Measurements from ENCODE around the gene PPT2. TPM values are rescaled to one million over a fixed set of nuclear protein-coding genes. Genes with fewer than 3 reads are reported as not detected.
A peak's percentile ranks its signal among the peaks of the same experiment; 100 is the strongest.

Gene PPT2
- total RNA-seq, 4 donors from 2014 or later = 13.1 to 80.0 (median 28.1) TPM

DNA sequence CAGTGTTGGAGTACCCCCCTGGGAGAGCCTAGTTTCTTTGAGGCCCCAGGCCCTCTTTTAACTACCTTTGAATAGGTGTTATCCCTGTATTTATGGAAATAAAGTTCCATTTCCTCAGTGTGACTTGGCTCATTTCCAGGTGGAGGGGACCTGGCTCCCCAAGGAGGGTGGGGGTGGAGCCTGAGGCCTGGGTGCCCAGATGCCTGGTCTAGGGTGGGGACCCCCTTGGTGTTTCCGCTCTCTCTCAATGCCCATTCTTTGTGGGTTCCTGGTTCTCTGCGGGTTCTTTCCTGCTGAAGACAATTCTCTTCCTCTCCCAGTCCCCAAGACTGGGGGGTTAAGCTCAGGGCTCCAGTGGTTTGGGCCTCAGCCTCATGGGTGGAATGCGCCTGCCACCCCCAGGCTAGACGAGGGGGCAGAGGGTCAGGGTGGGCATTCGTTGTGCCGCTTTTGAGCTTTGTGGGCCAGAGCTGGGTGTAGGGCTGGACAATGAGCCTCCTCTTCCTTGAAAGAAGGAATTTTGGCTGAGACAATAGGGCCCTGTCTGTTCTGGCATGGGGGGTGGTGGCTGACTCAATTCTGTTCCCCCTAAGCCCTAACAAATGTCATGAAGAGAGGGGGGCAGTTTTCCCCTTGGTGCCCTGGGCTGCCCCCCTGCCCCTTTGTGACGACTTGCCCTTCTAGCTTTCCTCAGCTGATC is 9.8 kb downstream of the PPT2 start:
- H3K36me3 ChIP-seq = peaks cover 0 to 16% (median 1%) of the 10 kb centered on the region in 4 donors
- no peaks in the 10 kb centered on the region for H3K4me1 ChIP-seq
- intact Hi-C loops (cut with DNase I; ENCODE audit: low total_unique reads) (no loop called here), in situ Hi-C loops (cut with MboI; ENCODE audit: low pct_ligation_motif_present in 1 of 4, low pct_unique_long_range_greater_than_20kb in 1 of 4, low sequenced_read_pairs in 3 of 4) (no loop called here)
- H3K27ac ChIP-seq = peak overlapping the region in 3 of 4 donors; percentile 32 to 55 (median 32)
- no peak for DNase-seq
- H3K9me3 ChIP-seq = no peaks in the 10 kb centered on the region
- no peak overlapping the region for H3K4me3 ChIP-seq
- 91% methylated on average over 7 of the region's 7 CpGs; no CpG with 5 or more reads in 1 of the 2 donors for WGBS, 2 donors (ENCODE audit: low coverage in 1 of 2)
- H3K27me3 ChIP-seq = no peaks in the 10 kb centered on the region
- no peak for TF ChIP-seq EP300 (IDR thresholded peaks at IDR 0.05; ENCODE audit: low read depth)
- TF ChIP-seq, protein P1, sequence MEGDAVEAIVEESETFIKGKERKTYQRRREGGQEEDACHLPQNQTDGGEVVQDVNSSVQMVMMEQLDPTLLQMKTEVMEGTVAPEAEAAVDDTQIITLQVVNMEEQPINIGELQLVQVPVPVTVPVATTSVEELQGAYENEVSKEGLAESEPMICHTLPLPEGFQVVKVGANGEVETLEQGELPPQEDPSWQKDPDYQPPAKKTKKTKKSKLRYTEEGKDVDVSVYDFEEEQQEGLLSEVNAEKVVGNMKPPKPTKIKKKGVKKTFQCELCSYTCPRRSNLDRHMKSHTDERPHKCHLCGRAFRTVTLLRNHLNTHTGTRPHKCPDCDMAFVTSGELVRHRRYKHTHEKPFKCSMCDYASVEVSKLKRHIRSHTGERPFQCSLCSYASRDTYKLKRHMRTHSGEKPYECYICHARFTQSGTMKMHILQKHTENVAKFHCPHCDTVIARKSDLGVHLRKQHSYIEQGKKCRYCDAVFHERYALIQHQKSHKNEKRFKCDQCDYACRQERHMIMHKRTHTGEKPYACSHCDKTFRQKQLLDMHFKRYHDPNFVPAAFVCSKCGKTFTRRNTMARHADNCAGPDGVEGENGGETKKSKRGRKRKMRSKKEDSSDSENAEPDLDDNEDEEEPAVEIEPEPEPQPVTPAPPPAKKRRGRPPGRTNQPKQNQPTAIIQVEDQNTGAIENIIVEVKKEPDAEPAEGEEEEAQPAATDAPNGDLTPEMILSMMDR (IDR thresholded peaks at IDR 0.05) = no peak
- no peak for TF ChIP-seq POLR2A (IDR thresholded peaks at IDR 0.05)
- TF ChIP-seq POLR2AphosphoS5 (IDR thresholded peaks at IDR 0.05) = no peak

DNA sequence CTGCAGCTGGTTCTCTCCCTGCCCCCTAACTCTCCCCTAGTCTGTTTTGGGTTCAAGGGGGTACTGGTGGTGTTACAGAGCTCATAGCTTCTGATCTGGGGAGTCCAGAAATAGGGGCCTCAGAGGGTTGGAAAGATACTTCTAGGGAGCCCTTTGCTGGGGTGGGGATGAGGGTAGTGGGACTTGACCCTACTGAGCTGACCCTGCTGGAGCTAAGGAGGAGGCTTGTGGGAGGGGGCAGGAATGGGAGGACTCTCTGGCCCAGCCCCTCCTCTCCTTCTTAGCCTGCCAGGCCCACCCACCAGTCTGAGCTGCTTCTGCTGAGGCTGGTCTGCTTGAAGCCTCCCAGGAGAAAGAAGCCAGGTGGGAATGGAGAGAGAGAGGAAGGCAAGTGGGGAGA is 10.4 kb downstream of the PPT2 start, which contains the start of gene EGFL8:
EGFL8 (plus strand) TSS at position 301 of the 400 bp plus-strand sequence. CDS start 1,571 bp downstream, outside the sequence.
- H3K27me3 ChIP-seq = no peaks in the 10 kb centered on the region
- H3K4me3 ChIP-seq = no peak within 1 kb of the TSS
- no peak for TF ChIP-seq POLR2A (IDR thresholded peaks at IDR 0.05)
- TF ChIP-seq, protein P1 (IDR thresholded peaks at IDR 0.05) = no peak
- no peak for TF ChIP-seq EP300 (IDR thresholded peaks at IDR 0.05; ENCODE audit: low read depth)
- no peak for TF ChIP-seq POLR2AphosphoS5 (IDR thresholded peaks at IDR 0.05)
- DNase-seq = no peak
- H3K27ac ChIP-seq = peak within 1 kb of the TSS in 3 of 4 donors; percentile 32 to 55 (median 32)
- H3K36me3 ChIP-seq = peaks cover 0 to 16% (median 0%) of the 10 kb centered on the region in 4 donors
- in situ Hi-C loops (cut with MboI; ENCODE audit: low pct_ligation_motif_present in 1 of 4, low pct_unique_long_range_greater_than_20kb in 1 of 4, low sequenced_read_pairs in 3 of 4) (no loop called here), intact Hi-C loops (cut with DNase I; ENCODE audit: low total_unique reads) (no loop called here)
- H3K4me1 ChIP-seq = no peaks in the 10 kb centered on the region
- H3K9me3 ChIP-seq = no peaks in the 10 kb centered on the region

DNA sequence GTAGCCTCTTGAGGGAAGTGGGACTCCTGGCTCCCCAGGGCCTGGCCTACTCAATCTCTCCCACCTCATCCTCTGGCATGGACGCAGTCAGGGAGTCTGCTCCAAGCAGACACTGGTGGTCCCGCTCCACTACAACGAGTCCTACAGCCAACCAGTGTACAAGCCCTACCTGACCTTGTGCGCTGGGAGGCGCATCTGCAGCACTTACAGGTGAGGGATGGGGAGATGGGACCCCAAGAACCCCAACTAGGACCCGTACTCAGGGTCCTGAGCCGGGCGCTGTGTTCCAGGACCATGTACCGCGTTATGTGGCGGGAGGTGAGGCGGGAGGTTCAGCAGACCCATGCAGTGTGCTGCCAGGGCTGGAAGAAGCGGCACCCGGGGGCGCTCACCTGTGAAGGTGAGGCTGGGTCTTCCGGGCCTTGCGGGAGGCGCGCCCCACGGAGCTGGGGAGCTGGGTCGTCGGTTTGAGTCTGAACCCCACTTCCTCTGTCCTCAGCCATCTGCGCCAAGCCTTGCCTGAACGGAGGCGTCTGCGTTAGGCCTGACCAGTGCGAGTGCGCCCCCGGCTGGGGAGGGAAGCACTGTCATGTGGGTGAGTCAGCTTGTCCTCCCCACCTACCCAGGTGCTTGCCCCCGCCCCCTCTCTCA is 12.6 kb downstream of the PPT2 start:
- Histone ChIP-seq H3K4me1 (no peaks in the 10 kb centered on the region), H3K9me3 (no peaks in the 10 kb centered on the region), H3K27ac (no peak overlapping the region), H3K27me3 (no peaks in the 10 kb centered on the region), H3K4me3 (no peak overlapping the region), H3K36me3 (peaks cover 0 to 16% (median 0%) of the 10 kb centered on the region in 4 donors)
- in situ Hi-C loops (cut with MboI; ENCODE audit: low pct_ligation_motif_present in 1 of 4, low pct_unique_long_range_greater_than_20kb in 1 of 4, low sequenced_read_pairs in 3 of 4) = no loop called here
- DNase-seq = no peak
- WGBS, 2 donors (ENCODE audit: low coverage in 1 of 2) = 83% methylated on average over 30 of the region's 30 CpGs; no CpG with 5 or more reads in 1 of the 2 donors
- intact Hi-C loops (cut with DNase I; ENCODE audit: low total_unique reads) = no loop called here
- TF ChIP-seq POLR2A (IDR thresholded peaks at IDR 0.05) (no peak), POLR2AphosphoS5 (IDR thresholded peaks at IDR 0.05) (no peak), EP300 (IDR thresholded peaks at IDR 0.05; ENCODE audit: low read depth) (no peak)
- TF ChIP-seq, protein P1 (IDR thresholded peaks at IDR 0.05) = no peak

DNA sequence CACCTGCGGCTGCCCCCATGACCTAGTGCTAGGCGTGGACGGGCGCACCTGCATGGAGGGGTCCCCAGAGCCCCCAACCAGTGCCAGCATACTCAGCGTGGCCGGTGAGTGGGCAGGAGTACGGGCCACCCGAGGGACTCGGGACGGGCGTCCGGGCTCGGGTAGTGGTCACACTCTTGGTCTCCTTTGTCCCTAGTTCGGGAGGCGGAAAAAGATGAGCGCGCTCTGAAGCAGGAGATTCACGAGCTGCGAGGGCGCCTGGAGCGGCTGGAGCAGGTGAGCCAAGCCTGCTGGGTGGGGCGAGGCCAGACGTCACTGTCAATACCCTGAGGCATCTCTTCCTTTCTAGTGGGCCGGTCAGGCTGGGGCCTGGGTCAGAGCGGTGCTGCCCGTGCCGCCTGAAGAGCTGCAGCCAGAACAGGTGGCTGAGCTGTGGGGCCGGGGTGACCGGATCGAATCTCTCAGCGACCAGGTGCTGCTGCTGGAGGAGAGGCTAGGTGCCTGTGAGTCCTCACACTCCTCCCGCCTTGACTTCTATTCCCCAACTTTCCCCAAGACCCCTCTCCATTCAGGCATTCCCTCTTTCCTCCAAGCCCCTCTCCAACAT is 13.3 kb downstream of the PPT2 start:
- Histone ChIP-seq H3K27me3 (no peaks in the 10 kb centered on the region), H3K4me1 (no peaks in the 10 kb centered on the region), H3K9me3 (no peaks in the 10 kb centered on the region), H3K4me3 (no peak overlapping the region), H3K27ac (no peak overlapping the region), H3K36me3 (peaks cover 0 to 14% (median 0%) of the 10 kb centered on the region in 4 donors)
- in situ Hi-C loops (cut with MboI; ENCODE audit: low pct_ligation_motif_present in 1 of 4, low pct_unique_long_range_greater_than_20kb in 1 of 4, low sequenced_read_pairs in 3 of 4) = no loop called here
- DNase-seq = no peak
- intact Hi-C loops (cut with DNase I; ENCODE audit: low total_unique reads) = no loop called here
- TF ChIP-seq, protein P1 (IDR thresholded peaks at IDR 0.05) = no peak
- no peak for TF ChIP-seq POLR2AphosphoS5 (IDR thresholded peaks at IDR 0.05)
- no peak for TF ChIP-seq POLR2A (IDR thresholded peaks at IDR 0.05)
- TF ChIP-seq EP300 (IDR thresholded peaks at IDR 0.05; ENCODE audit: low read depth) = no peak
- 89% methylated on average over 32 of the region's 32 CpGs; no CpG with 5 or more reads in 1 of the 2 donors for WGBS, 2 donors (ENCODE audit: low coverage in 1 of 2)
